IPS-15b (cell line): ENCODE data around the gene MGST2.

Source experiments
- H3K27me3 ChIP-seq: one replicate; pipeline ENCODE4 v1.6.1; 2013; ENCODE audit warnings: low read length; ENCODE audit not compliant: control insufficient read depth, insufficient read depth
- H3K36me3 ChIP-seq: one replicate; pipeline ENCODE4 v1.6.1; 2013; ENCODE audit warnings: low read length; ENCODE audit not compliant: control insufficient read depth, insufficient read depth
- H3K4me1 ChIP-seq: one replicate; pipeline ENCODE4 v1.6.1; 2013; ENCODE audit warnings: mild to moderate bottlenecking, low read length; ENCODE audit not compliant: control insufficient read depth, insufficient read depth
- H3K4me3 ChIP-seq: one replicate; pipeline ENCODE4 v1.5.1; 2013; ENCODE audit warnings: low read depth, low read length
- H3K9ac ChIP-seq: one replicate; pipeline ENCODE4 v1.6.1; 2013; ENCODE audit warnings: low read depth, mild to moderate bottlenecking, low read length
- H3K9me3 ChIP-seq: one replicate; pipeline ENCODE4 v1.6.1; 2013; ENCODE audit warnings: mild to moderate bottlenecking, low read length; ENCODE audit not compliant: control insufficient read depth, insufficient read depth

MGST2 gene

GRCh38 chr4:139736274-139736660 lies 70.6 kb downstream of the MGST2 start:
- Histone ChIP-seq H3K9ac (no peak overlapping the region), H3K4me3 (peak overlapping the region; percentile 55), H3K4me1 (peaks cover 11% of the 10 kb centered on the region)

GRCh38 chr4:139736661-139737060 lies 71.0 kb downstream of the MGST2 start:
- Histone ChIP-seq H3K27me3 (peaks cover 14% of the 10 kb centered on the region), H3K36me3 (no peaks in the 10 kb centered on the region), H3K9me3 (no peaks in the 10 kb centered on the region), H3K4me1 (peaks cover 11% of the 10 kb centered on the region), H3K9ac (no peak overlapping the region), H3K4me3 (peak overlapping the region; percentile 55)

More at GRCh38 chr4:139736274-139736660, 70.6 kb downstream of the MGST2 start:
- Histone ChIP-seq H3K9me3 (no peaks in the 10 kb centered on the region), H3K27me3 (peaks cover 14% of the 10 kb centered on the region), H3K36me3 (no peaks in the 10 kb centered on the region)

GRCh38 chr4:139738846-139739613 lies 73.4 kb downstream of the MGST2 start:
- peaks cover 11% of the 10 kb centered on the region for H3K4me1 ChIP-seq
- no peaks in the 10 kb centered on the region for H3K9me3 ChIP-seq
- H3K27me3 ChIP-seq = peaks cover 10% of the 10 kb centered on the region
- H3K36me3 ChIP-seq = no peaks in the 10 kb centered on the region
- no peak overlapping the region for H3K4me3 ChIP-seq
- H3K9ac ChIP-seq = no peak overlapping the region

- Histone ChIP-seq H3K4me3 (no peak overlapping the region), H3K9me3 (no peaks in the 10 kb centered on the region), H3K9ac (no peak overlapping the region)
These were observed 74.5 kb downstream of the MGST2 start for GRCh38 chr4:139740121-139740520.

GRCh38 chr4:139740531-139741041 lies 75.0 kb downstream of the MGST2 start:
- Histone ChIP-seq H3K9ac (no peak overlapping the region), H3K36me3 (no peaks in the 10 kb centered on the region), H3K4me1 (peaks cover 9% of the 10 kb centered on the region), H3K27me3 (peaks cover 4% of the 10 kb centered on the region), H3K9me3 (no peaks in the 10 kb centered on the region), H3K4me3 (no peak overlapping the region)

More at GRCh38 chr4:139740121-139740520, 74.5 kb downstream of the MGST2 start:
- Histone ChIP-seq H3K27me3 (peaks cover 4% of the 10 kb centered on the region), H3K4me1 (peaks cover 9% of the 10 kb centered on the region), H3K36me3 (no peaks in the 10 kb centered on the region)

- Histone ChIP-seq H3K4me1 (no peaks in the 10 kb centered on the region), H3K36me3 (no peaks in the 10 kb centered on the region), H3K27me3 (no peaks in the 10 kb centered on the region), H3K4me3 (no peak overlapping the region), H3K9me3 (no peaks in the 10 kb centered on the region), H3K9ac (no peak overlapping the region)
These were observed 77.4 kb downstream of the MGST2 start for GRCh38 chr4:139743027-139743426.

- H3K9ac ChIP-seq = no peak overlapping the region
- H3K4me1 ChIP-seq = no peaks in the 10 kb centered on the region
- no peak overlapping the region for H3K4me3 ChIP-seq
- no peaks in the 10 kb centered on the region for H3K36me3 ChIP-seq
- no peaks in the 10 kb centered on the region for H3K27me3 ChIP-seq
- H3K9me3 ChIP-seq = no peaks in the 10 kb centered on the region
These were observed 78.6 kb downstream of the MGST2 start for GRCh38 chr4:139744232-139744631.

GRCh38 chr4:139745111-139745639 lies 79.6 kb downstream of the MGST2 start:
- H3K4me1 ChIP-seq = no peaks in the 10 kb centered on the region
- no peak overlapping the region for H3K4me3 ChIP-seq
- no peaks in the 10 kb centered on the region for H3K9me3 ChIP-seq
- H3K9ac ChIP-seq = no peak overlapping the region
- H3K27me3 ChIP-seq = no peaks in the 10 kb centered on the region
- H3K36me3 ChIP-seq = no peaks in the 10 kb centered on the region

GRCh38 chr4:139746431-139747171 lies 81.0 kb downstream of the MGST2 start:
- H3K4me3 ChIP-seq = no peak overlapping the region
- no peaks in the 10 kb centered on the region for H3K27me3 ChIP-seq
- H3K36me3 ChIP-seq = no peaks in the 10 kb centered on the region
- H3K9ac ChIP-seq = no peak overlapping the region
- H3K4me1 ChIP-seq = peaks cover 2% of the 10 kb centered on the region
- no peaks in the 10 kb centered on the region for H3K9me3 ChIP-seq

- H3K4me1 ChIP-seq = peaks cover 2% of the 10 kb centered on the region
- H3K27me3 ChIP-seq = no peaks in the 10 kb centered on the region
- no peaks in the 10 kb centered on the region for H3K36me3 ChIP-seq
- H3K4me3 ChIP-seq = no peak overlapping the region
- H3K9ac ChIP-seq = no peak overlapping the region
- H3K9me3 ChIP-seq = no peaks in the 10 kb centered on the region
These were observed 83.7 kb downstream of the MGST2 start for GRCh38 chr4:139749338-139749737.

- Histone ChIP-seq H3K36me3 (no peaks in the 10 kb centered on the region), H3K4me1 (peaks cover 2% of the 10 kb centered on the region), H3K9me3 (no peaks in the 10 kb centered on the region), H3K27me3 (no peaks in the 10 kb centered on the region), H3K9ac (no peak overlapping the region), H3K4me3 (no peak overlapping the region)
These were observed 84.3 kb downstream of the MGST2 start for GRCh38 chr4:139749835-139750498.
